ENCODE measurements around the gene SYNGR3. TPM values are rescaled to one million over a fixed set of nuclear protein-coding genes. Genes with fewer than 3 reads are reported as not detected.

Gene SYNGR3
- total and polyA plus RNA-seq, 2 donors (not counting 1 experiment from before 2014, with no cell fraction given): 1.8 TPM

DNA sequence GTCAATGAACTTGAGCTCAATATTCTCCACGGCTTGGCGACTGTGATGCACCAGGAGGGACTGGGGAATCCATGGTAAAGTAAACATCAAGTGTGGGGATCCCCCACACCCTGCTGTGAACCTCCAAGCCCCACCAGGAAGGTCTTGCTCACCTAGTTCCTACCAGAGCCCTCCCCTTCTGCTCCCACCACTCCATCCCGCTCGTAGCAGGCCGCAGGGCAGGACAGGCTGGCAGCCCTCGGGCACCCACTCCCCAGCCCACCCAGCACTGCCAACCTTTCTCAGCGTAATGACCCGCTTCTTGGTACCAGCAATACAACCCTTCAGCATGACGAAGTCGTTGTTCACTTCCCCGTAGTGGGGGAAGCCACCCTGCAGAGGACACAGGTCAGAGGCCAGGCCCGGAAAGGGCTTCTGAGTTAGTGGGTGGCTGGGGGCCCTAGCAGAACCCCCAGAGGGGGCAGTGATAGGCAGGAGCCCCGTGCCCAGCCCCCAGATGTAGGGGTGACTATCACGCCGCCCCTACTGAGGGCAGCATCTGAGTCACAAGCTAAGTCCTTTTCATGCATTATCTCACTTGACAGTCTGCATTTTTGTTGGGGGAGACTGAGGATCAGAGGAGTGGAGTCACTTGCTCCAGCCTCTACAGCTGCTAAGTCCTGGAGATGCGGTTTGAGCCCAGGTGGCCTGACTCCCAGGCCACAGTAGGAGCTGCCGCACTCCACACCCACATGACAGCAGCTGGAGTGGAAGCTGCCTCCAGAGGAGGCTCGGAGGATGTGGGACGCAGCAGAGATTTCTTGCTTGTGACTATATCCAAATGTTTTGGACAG, 44.0 kb upstream of the SYNGR3 start:
- no peak overlapping the region for H2AFZ ChIP-seq (ENCODE audit: low read length)
- no peak overlapping the region for H3K9ac ChIP-seq (ENCODE audit: insufficient read depth, low read length)
- H3K27me3 ChIP-seq (ENCODE audit: control insufficient read depth, insufficient read depth, low read length): no peaks in the 10 kb centered on the region
- H3K36me3 ChIP-seq (ENCODE audit: control insufficient read depth, insufficient read depth, low read length): no peaks in the 10 kb centered on the region
- H3K27ac ChIP-seq (ENCODE audit: insufficient read depth, low read length): no peak overlapping the region
- H3K79me2 ChIP-seq (ENCODE audit: control insufficient read depth, insufficient read depth, low read length): no peaks in the 10 kb centered on the region
- H3K9me3 ChIP-seq (ENCODE audit: control insufficient read depth, insufficient read depth, low read depth, low read length): no peaks in the 10 kb centered on the region
- TF ChIP-seq EZH2 (IDR thresholded peaks at IDR 0.05; ENCODE audit: low read length, missing control alignments): no peak
- no peak for DNase-seq (ENCODE audit: low read depth in 2 of 2)
- no peak overlapping the region for H3K4me3 ChIP-seq (replicated peaks in 1 of 4; ENCODE audit: control extremely low read depth in 1 of 4, insufficient read depth in 1 of 4, low read depth in 3 of 4, low read length in 4 of 4)
- H4K20me1 ChIP-seq (ENCODE audit: control insufficient read depth, extremely low read depth, insufficient read depth, low read length): no peaks in the 10 kb centered on the region
- H3K4me2 ChIP-seq (ENCODE audit: extremely low read depth, insufficient read depth, low read length): no peak overlapping the region
- H3K4me1 ChIP-seq (ENCODE audit: control insufficient read depth, extremely low read depth, insufficient read depth, low read length): peaks cover 7% of the 10 kb centered on the region

DNA sequence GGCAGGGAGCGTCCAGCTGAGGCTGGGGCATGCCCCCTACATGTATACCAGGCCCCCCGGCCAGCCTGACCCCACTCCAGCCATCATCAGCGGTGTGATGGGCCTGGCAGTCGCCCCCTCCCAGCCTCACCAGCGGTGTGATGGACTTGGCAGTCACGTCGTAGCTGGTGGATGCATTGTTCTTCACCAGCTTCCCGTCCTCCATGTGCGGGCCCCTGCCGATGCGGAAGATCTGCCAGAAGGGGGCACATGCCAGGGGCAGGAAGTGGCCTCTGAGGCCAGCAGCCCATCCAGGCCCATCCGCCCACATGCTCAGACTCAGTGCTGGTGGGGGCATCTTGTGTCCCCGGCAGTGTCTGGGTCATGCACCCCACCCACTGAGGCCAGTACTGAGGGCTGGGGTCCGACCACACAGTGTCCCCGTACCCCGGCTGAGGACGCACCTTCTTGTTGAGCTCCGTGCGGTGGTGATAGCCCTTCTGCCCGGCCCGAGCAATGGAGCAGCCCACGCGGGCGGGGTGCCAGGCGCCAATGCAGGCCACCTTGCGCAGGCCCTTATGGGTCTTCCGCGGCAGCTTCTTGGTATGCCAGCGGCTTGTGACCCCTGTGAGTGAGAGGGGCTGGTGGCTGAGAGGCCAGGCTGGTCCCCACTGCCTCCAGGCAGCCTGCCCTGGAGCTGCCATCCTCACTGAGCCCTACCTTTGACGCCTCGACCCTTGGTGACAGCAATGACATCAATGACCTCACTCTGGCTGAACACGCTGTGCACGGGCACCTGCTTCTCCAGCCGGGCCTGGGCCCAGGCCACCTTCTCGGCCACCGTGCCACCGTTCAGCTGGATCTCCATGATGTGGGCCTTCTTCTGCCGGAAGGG, 43.0 kb upstream of the SYNGR3 start:
- TF ChIP-seq, protein P1, sequence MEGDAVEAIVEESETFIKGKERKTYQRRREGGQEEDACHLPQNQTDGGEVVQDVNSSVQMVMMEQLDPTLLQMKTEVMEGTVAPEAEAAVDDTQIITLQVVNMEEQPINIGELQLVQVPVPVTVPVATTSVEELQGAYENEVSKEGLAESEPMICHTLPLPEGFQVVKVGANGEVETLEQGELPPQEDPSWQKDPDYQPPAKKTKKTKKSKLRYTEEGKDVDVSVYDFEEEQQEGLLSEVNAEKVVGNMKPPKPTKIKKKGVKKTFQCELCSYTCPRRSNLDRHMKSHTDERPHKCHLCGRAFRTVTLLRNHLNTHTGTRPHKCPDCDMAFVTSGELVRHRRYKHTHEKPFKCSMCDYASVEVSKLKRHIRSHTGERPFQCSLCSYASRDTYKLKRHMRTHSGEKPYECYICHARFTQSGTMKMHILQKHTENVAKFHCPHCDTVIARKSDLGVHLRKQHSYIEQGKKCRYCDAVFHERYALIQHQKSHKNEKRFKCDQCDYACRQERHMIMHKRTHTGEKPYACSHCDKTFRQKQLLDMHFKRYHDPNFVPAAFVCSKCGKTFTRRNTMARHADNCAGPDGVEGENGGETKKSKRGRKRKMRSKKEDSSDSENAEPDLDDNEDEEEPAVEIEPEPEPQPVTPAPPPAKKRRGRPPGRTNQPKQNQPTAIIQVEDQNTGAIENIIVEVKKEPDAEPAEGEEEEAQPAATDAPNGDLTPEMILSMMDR (conservative IDR thresholded peaks at IDR 0.05 in 1 of 2, IDR thresholded peaks at IDR 0.05 in 1 of 2; ENCODE audit: low read depth in 1 of 2, low read length in 2 of 2): no peak
- TF ChIP-seq EZH2 (IDR thresholded peaks at IDR 0.05; ENCODE audit: low read length, missing control alignments): no peak
- Histone ChIP-seq H3K79me2 (ENCODE audit: control insufficient read depth, insufficient read depth, low read length) (no peaks in the 10 kb centered on the region), H3K9me3 (ENCODE audit: control insufficient read depth, insufficient read depth, low read depth, low read length) (no peaks in the 10 kb centered on the region), H4K20me1 (ENCODE audit: control insufficient read depth, extremely low read depth, insufficient read depth, low read length) (no peaks in the 10 kb centered on the region), H3K4me1 (ENCODE audit: control insufficient read depth, extremely low read depth, insufficient read depth, low read length) (peaks cover 7% of the 10 kb centered on the region), H3K9ac (ENCODE audit: insufficient read depth, low read length) (no peak overlapping the region), H3K27me3 (ENCODE audit: control insufficient read depth, insufficient read depth, low read length) (no peaks in the 10 kb centered on the region), H2AFZ (ENCODE audit: low read length) (no peak overlapping the region), H3K27ac (ENCODE audit: insufficient read depth, low read length) (no peak overlapping the region), H3K4me2 (ENCODE audit: extremely low read depth, insufficient read depth, low read length) (no peak overlapping the region), H3K4me3 (replicated peaks in 1 of 4; ENCODE audit: control extremely low read depth in 1 of 4, insufficient read depth in 1 of 4, low read depth in 3 of 4, low read length in 4 of 4) (no peak overlapping the region), H3K36me3 (ENCODE audit: control insufficient read depth, insufficient read depth, low read length) (no peaks in the 10 kb centered on the region)
- no peak for DNase-seq (ENCODE audit: low read depth in 2 of 2)

DNA sequence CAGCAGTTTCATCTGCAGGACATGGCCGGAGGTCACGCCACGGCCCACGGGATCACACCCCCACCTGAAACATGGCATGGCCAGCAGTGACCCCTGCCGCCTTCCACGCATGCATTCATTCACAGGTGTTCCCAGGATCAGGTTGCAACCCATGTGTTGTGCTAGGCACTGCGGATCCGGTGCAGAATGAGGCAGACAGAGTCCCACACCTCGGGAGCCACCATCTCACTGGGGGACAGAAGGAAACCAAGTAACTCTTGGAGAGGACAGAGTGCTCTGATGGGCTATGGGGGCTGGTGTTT, 42.5 kb upstream of the SYNGR3 start:
- TF ChIP-seq, protein P1 (conservative IDR thresholded peaks at IDR 0.05 in 1 of 2, IDR thresholded peaks at IDR 0.05 in 1 of 2; ENCODE audit: low read depth in 1 of 2, low read length in 2 of 2): no peak
- no peak for TF ChIP-seq EZH2 (IDR thresholded peaks at IDR 0.05; ENCODE audit: low read length, missing control alignments)
- Histone ChIP-seq H4K20me1 (ENCODE audit: control insufficient read depth, extremely low read depth, insufficient read depth, low read length) (no peaks in the 10 kb centered on the region), H3K27me3 (ENCODE audit: control insufficient read depth, insufficient read depth, low read length) (no peaks in the 10 kb centered on the region), H2AFZ (ENCODE audit: low read length) (no peak overlapping the region), H3K4me3 (replicated peaks in 1 of 4; ENCODE audit: control extremely low read depth in 1 of 4, insufficient read depth in 1 of 4, low read depth in 3 of 4, low read length in 4 of 4) (no peak overlapping the region), H3K9me3 (ENCODE audit: control insufficient read depth, insufficient read depth, low read depth, low read length) (no peaks in the 10 kb centered on the region), H3K36me3 (ENCODE audit: control insufficient read depth, insufficient read depth, low read length) (no peaks in the 10 kb centered on the region), H3K79me2 (ENCODE audit: control insufficient read depth, insufficient read depth, low read length) (no peaks in the 10 kb centered on the region), H3K27ac (ENCODE audit: insufficient read depth, low read length) (no peak overlapping the region), H3K4me1 (ENCODE audit: control insufficient read depth, extremely low read depth, insufficient read depth, low read length) (peaks cover 2% of the 10 kb centered on the region), H3K4me2 (ENCODE audit: extremely low read depth, insufficient read depth, low read length) (no peak overlapping the region), H3K9ac (ENCODE audit: insufficient read depth, low read length) (no peak overlapping the region)
- no peak for DNase-seq (ENCODE audit: low read depth in 2 of 2)

Measured in fibroblast of lung (primary cell).